Caco-2 (cell line): ENCODE measurements around the gene RASGEF1C. TPM values are rescaled to one million over a fixed set of nuclear protein-coding genes. Genes with fewer than 3 reads are reported as not detected.

Source experiments
- BruUV-seq: library from RNA; stranded (reverse); fragments of 400-500 nt; replicated peaks from 2 replicates; lab custom pipeline; 2021; lab: Mats Ljungman, UMichigan
- CTCF ChIA-PET: fragments of 300-600 bp; sonication (Branson Sonifier 250); formaldehyde crosslinking; loops from one replicate; lab custom pipeline; 2022; ENCODE audit warnings: antibody characterized with exemption; lab: Charles Lee
- POLR2A ChIA-PET: fragments of 300-600 bp; sonication (Branson Sonifier 250); formaldehyde crosslinking; loops from one replicate; lab custom pipeline; 2022; ENCODE audit warnings: antibody characterized with exemption; lab: Charles Lee
- DNase-seq, 2 experiments: peaks; one replicate each; pipeline versions ENCODE4 v3.0.0 to v3.0.0-alpha.2; 2020 to 2022
- H3K27me3 ChIP-seq: replicated peaks from 2 replicates; pipeline ENCODE4 v1.6.0; 2011; ENCODE audit warnings: low read length; ENCODE audit not compliant: control insufficient read depth, insufficient read depth
- H3K36me3 ChIP-seq: 2 replicates; pipeline ENCODE4 v1.5.1; 2011; ENCODE audit warnings: low read length; ENCODE audit not compliant: control insufficient read depth, insufficient read depth
- H3K4me1 ChIP-seq: fragments of 250-450 bp; sonication (Bioruptor Pico); 2 replicates; pipeline ENCODE4 v1.5.1; 2020; ENCODE audit warnings: mild to moderate bottlenecking
- H3K4me3 ChIP-seq: 2 replicates; pipeline ENCODE4 v1.5.1; 2011; ENCODE audit warnings: low read depth, mild to moderate bottlenecking, control low read depth, low read length
- H3K9me3 ChIP-seq: fragments of 250-450 bp; sonication (Bioruptor Pico); 2 replicates; pipeline ENCODE4 v1.5.1; 2020; ENCODE audit warnings: mild to moderate bottlenecking, moderate library complexity
- H3K27ac Mint-ChIP-seq: one replicate; pipeline ENCODE4 v1.8.0; 2022; ENCODE audit warnings: mixed read lengths; ENCODE audit not compliant: unreplicated experiment
- H3K27me3 Mint-ChIP-seq: one replicate; pipeline ENCODE4 v1.8.0; 2022; ENCODE audit warnings: mixed read lengths; ENCODE audit not compliant: insufficient read depth, unreplicated experiment
- H3K36me3 Mint-ChIP-seq: one replicate; pipeline ENCODE4 v1.8.0; 2022; ENCODE audit warnings: mild to moderate bottlenecking, mixed read lengths; ENCODE audit not compliant: insufficient read depth, unreplicated experiment
- H3K4me1 Mint-ChIP-seq: one replicate; pipeline ENCODE4 v1.8.0; 2022; ENCODE audit warnings: low read depth, mixed read lengths; ENCODE audit not compliant: unreplicated experiment
- H3K4me3 Mint-ChIP-seq: one replicate; pipeline ENCODE4 v1.8.0; 2022; ENCODE audit warnings: mild to moderate bottlenecking, moderate library complexity, mixed read lengths; ENCODE audit not compliant: unreplicated experiment
- H3K9me3 Mint-ChIP-seq: one replicate; pipeline ENCODE4 v1.8.0; 2022; ENCODE audit warnings: mixed read lengths; ENCODE audit not compliant: unreplicated experiment
- CTCF ChIP-seq, 2 experiments: fragments of 200-600 bp in 1 of 2; IDR thresholded peaks; 1 replicate in 1 of 2; 2 replicates in 1 of 2; pipeline versions ENCODE4 v1.5.1 to v1.8.0; 2011 to 2022; ENCODE audit warnings: antibody characterized with exemption in 1 of 2, control low read depth in 1 of 2, inconsistent platforms in 1 of 2, low read depth in 1 of 2, low read length in 1 of 2, mild to moderate bottlenecking in 1 of 2, moderate library complexity in 1 of 2; ENCODE audit not compliant: insufficient read depth in 1 of 2, severe bottlenecking in 1 of 2, unreplicated experiment in 1 of 2
- intact Hi-C: fragments of 100-400 bp; cut with micrococcal nuclease; formaldehyde crosslinking; loops from one replicate; pipeline ENCODE4 v1.10.0; 2022; ENCODE audit not compliant: unreplicated experiment
- total RNA-seq: library from RNA; stranded (reverse); gene quantifications from 2 replicates; pipeline ENCODE4 v1.2.3, GENCODE V29; 2022

Gene RASGEF1C
- total RNA-seq, 1 experiment from 2014 or later = not detected

- POLR2A ChIA-PET = no interaction called here
- CTCF ChIA-PET = no interaction called here
- DNase-seq = no peak
- no peaks in the 10 kb centered on the region for H3K4me1 ChIP-seq
- H3K27me3 Mint-ChIP-seq = peaks cover 2% of the 10 kb centered on the region
- no peaks in the 10 kb centered on the region for H3K27me3 ChIP-seq
- no peaks in the 10 kb centered on the region for H3K36me3 ChIP-seq
- intact Hi-C loops = no loop called here
- no peak for TF ChIP-seq CTCF (IDR thresholded peaks at IDR 0.05; ENCODE audit: insufficient read depth in 1 of 2, low read depth in 1 of 2, low read length in 1 of 2, severe bottlenecking in 1 of 2, unreplicated experiment in 1 of 2)
- peaks cover 4% of the 10 kb centered on the region; the same call in 1 of the 2 replicates for H3K9me3 ChIP-seq
- H3K27ac Mint-ChIP-seq = no peak overlapping the region
- H3K9me3 Mint-ChIP-seq = peaks cover 13% of the 10 kb centered on the region
- no TSS peak for BruUV-seq
- H3K4me3 ChIP-seq = no peak overlapping the region
- H3K36me3 Mint-ChIP-seq = no peaks in the 10 kb centered on the region
- no peaks in the 10 kb centered on the region for H3K4me1 Mint-ChIP-seq
- H3K4me3 Mint-ChIP-seq = no peak overlapping the region
These were observed 96.7 kb downstream of the RASGEF1C start for GRCh38 chr5:180112181-180112861.

GRCh38 chr5:180111273-180112002 is 97.6 kb downstream of the RASGEF1C start:
- no TSS peak for BruUV-seq
- H3K27me3 Mint-ChIP-seq = peaks cover 2% of the 10 kb centered on the region
- Histone ChIP-seq H3K4me3 (no peak overlapping the region), H3K4me1 (no peaks in the 10 kb centered on the region), H3K36me3 (no peaks in the 10 kb centered on the region), H3K27me3 (no peaks in the 10 kb centered on the region), H3K9me3 (peaks cover 13% of the 10 kb centered on the region)
- ChIA-PET POLR2A (no interaction called here), CTCF (no interaction called here)
- DNase-seq = no peak
- H3K4me1 Mint-ChIP-seq = no peaks in the 10 kb centered on the region
- TF ChIP-seq CTCF (IDR thresholded peaks at IDR 0.05; ENCODE audit: insufficient read depth in 1 of 2, low read depth in 1 of 2, low read length in 1 of 2, severe bottlenecking in 1 of 2, unreplicated experiment in 1 of 2) = no peak
- peaks cover 22% of the 10 kb centered on the region for H3K9me3 Mint-ChIP-seq
- intact Hi-C loops = no loop called here
- no peak overlapping the region for H3K4me3 Mint-ChIP-seq
- H3K36me3 Mint-ChIP-seq = no peaks in the 10 kb centered on the region
- H3K27ac Mint-ChIP-seq = no peak overlapping the region

GRCh38 chr5:180109920-180110319 is 99.1 kb downstream of the RASGEF1C start:
- no peaks in the 10 kb centered on the region for H3K4me1 Mint-ChIP-seq
- no peaks in the 10 kb centered on the region for H3K4me1 ChIP-seq
- no peak overlapping the region for H3K27ac Mint-ChIP-seq
- H3K27me3 Mint-ChIP-seq = peaks cover 2% of the 10 kb centered on the region
- no peaks in the 10 kb centered on the region for H3K36me3 ChIP-seq
- no TSS peak for BruUV-seq
- no peak overlapping the region for H3K4me3 ChIP-seq
- peaks cover 29% of the 10 kb centered on the region for H3K9me3 Mint-ChIP-seq
- intact Hi-C loops = no loop called here
- no peaks in the 10 kb centered on the region for H3K36me3 Mint-ChIP-seq
- peaks cover 18% of the 10 kb centered on the region for H3K9me3 ChIP-seq
- H3K27me3 ChIP-seq = no peaks in the 10 kb centered on the region
- CTCF ChIA-PET = no interaction called here
- no peak for TF ChIP-seq CTCF (IDR thresholded peaks at IDR 0.05; ENCODE audit: insufficient read depth in 1 of 2, low read depth in 1 of 2, low read length in 1 of 2, severe bottlenecking in 1 of 2, unreplicated experiment in 1 of 2)
- POLR2A ChIA-PET = no interaction called here
- H3K4me3 Mint-ChIP-seq = no peak overlapping the region
- no peak for DNase-seq
